HepG2 (cell line): Measurements from ENCODE around the gene SRSF10.

Experiments used
- CTCF ChIP-seq: sonication (generic); formaldehyde crosslinking; IDR thresholded peaks from 2 replicates; pipeline ENCODE4 v1.5.0; 2020; ENCODE audit warnings: mild to moderate bottlenecking, missing genetic modification reagents, moderate library complexity
- EZH2 ChIP-seq: conservative IDR thresholded peaks from 2 replicates; pipeline ENCODE4 v1.6.1; 2012; ENCODE audit warnings: mild to moderate bottlenecking, low read depth, low read length, moderate library complexity
- FOXJ3 ChIP-seq: sonication (generic); formaldehyde crosslinking; IDR thresholded peaks from 2 replicates; pipeline ENCODE4 v1.4.0; 2020; ENCODE audit warnings: missing genetic modification reagents, mild to moderate bottlenecking, borderline replicate concordance
- FOXO4 ChIP-seq: sonication (generic); formaldehyde crosslinking; conservative IDR thresholded peaks from 2 replicates; pipeline ENCODE4 v1.8.1; 2023; ENCODE audit warnings: missing genetic modification reagents
- ISX ChIP-seq: sonication (generic); formaldehyde crosslinking; conservative IDR thresholded peaks from 2 replicates; pipeline ENCODE4 v1.5.0; 2020; ENCODE audit warnings: missing genetic modification reagents
- NFKB2 ChIP-seq: sonication (generic); formaldehyde crosslinking; IDR thresholded peaks from 2 replicates; pipeline ENCODE4 v1.4.0; 2020; ENCODE audit warnings: missing genetic modification reagents, borderline replicate concordance
- POLR2A ChIP-seq, 2 experiments: IDR thresholded peaks; 2 replicates each; pipeline ENCODE4 v1.6.1; 2011; ENCODE audit warnings: low read depth in 2 of 2, low read length in 2 of 2, mild to moderate bottlenecking in 1 of 2, moderate library complexity in 1 of 2; ENCODE audit not compliant: insufficient read depth in 1 of 2
- PRMT3 ChIP-seq: sonication (generic); formaldehyde crosslinking; IDR thresholded peaks from 2 replicates; pipeline ENCODE4 v1.8.1; 2022; ENCODE audit warnings: low read depth, mild to moderate bottlenecking, moderate library complexity, missing genetic modification reagents, borderline replicate concordance
- SMC3 ChIP-seq: IDR thresholded peaks from 2 replicates; pipeline ENCODE4 v1.6.1; 2011; ENCODE audit warnings: low read length, improper control_type of control experiment
- TAF15 ChIP-seq: fragments of 200-400 bp; formaldehyde crosslinking; IDR thresholded peaks from one replicate; pipeline ENCODE4 v1.6.1; 2018; ENCODE audit warnings: mild to moderate bottlenecking, low read depth, low read length; ENCODE audit not compliant: poor library complexity, severe bottlenecking
- ZBTB33 ChIP-seq: sonication (generic); formaldehyde crosslinking; IDR thresholded peaks from 2 replicates; pipeline ENCODE4 v1.4.0; 2020; ENCODE audit warnings: missing genetic modification reagents
- TF ChIP-seq, protein P1 (sequence below): sonication (generic); formaldehyde crosslinking; IDR thresholded peaks from 2 replicates; pipeline ENCODE4 v1.4.0; 2020; ENCODE audit warnings: mild to moderate bottlenecking, missing genetic modification reagents
- TF ChIP-seq, protein P2 (sequence below): sonication (generic); formaldehyde crosslinking; IDR thresholded peaks from 2 replicates; pipeline ENCODE4 v1.5.0; 2020; ENCODE audit warnings: missing genetic modification reagents, mild to moderate bottlenecking, borderline replicate concordance

GRCh38 chr1:23967871-23968270 is 12.3 kb downstream of the SRSF10 start:
- no peak for TF ChIP-seq EZH2
- no peak for TF ChIP-seq CTCF (CRISPR knock-in tag)
- TF ChIP-seq ZBTB33 (CRISPR knock-in tag), result no peak
- TF ChIP-seq SMC3, result no peak
- TF ChIP-seq ISX (CRISPR knock-in tag), result no peak
- no peak for TF ChIP-seq FOXJ3
- TF ChIP-seq PRMT3 (CRISPR knock-in tag), result no peak
- TF ChIP-seq, protein P1, sequence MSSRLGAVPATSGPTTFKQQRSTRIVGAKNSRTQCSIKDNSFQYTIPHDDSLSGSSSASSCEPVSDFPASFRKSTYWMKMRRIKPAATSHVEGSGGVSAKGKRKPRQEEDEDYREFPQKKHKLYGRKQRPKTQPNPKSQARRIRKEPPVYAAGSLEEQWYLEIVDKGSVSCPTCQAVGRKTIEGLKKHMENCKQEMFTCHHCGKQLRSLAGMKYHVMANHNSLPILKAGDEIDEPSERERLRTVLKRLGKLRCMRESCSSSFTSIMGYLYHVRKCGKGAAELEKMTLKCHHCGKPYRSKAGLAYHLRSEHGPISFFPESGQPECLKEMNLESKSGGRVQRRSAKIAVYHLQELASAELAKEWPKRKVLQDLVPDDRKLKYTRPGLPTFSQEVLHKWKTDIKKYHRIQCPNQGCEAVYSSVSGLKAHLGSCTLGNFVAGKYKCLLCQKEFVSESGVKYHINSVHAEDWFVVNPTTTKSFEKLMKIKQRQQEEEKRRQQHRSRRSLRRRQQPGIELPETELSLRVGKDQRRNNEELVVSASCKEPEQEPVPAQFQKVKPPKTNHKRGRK (CRISPR knock-in tag), result no peak
- TF ChIP-seq, protein P2, sequence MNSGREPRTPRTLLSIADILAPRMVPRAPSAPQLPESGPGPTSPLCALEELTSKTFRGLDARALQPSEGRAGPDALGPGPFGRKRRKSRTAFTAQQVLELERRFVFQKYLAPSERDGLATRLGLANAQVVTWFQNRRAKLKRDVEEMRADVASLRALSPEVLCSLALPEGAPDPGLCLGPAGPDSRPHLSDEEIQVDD (CRISPR knock-in tag), result no peak
- no peak for TF ChIP-seq TAF15
- TF ChIP-seq FOXO4, result no peak
- no peak for TF ChIP-seq POLR2A (IDR thresholded peaks at IDR 0.05; ENCODE audit: insufficient read depth in 1 of 2, low read depth in 2 of 2, low read length in 2 of 2)
- TF ChIP-seq NFKB2 (CRISPR knock-in tag), result no peak
